HG03354 (cell line): ENCODE data around the gene NPM3.
A peak's percentile ranks its signal among the peaks of the same experiment; 100 is the strongest.

ENCODE experiments used
- ATAC-seq: cut with Tn5 transposase; IDR thresholded peaks from one replicate; pipeline ENCODE4 v1.9.1; 2021; ENCODE audit warnings: mild to moderate bottlenecking; ENCODE audit not compliant: unreplicated experiment, poor library complexity, severe bottlenecking

NPM3 gene

GRCh38 chr10:101782811-101783735, at the start of gene NPM3:
Gene NPM3 (minus strand): TSS chr10:101783446. CDS start chr10:101783390, 56 bp downstream.
- peak; percentile 70 for ATAC-seq

GRCh38 chr10:101832325-101832771, 49.1 kb upstream of the NPM3 start:
- no peak for ATAC-seq

- no peak for ATAC-seq
These were observed 48.0 kb upstream of the NPM3 start for GRCh38 chr10:101831169-101831811.

- peak; percentile 70 for ATAC-seq
These were observed 47.3 kb upstream of the NPM3 start for GRCh38 chr10:101830322-101831168.

- ATAC-seq = peak; percentile 18
These were observed 46.5 kb upstream of the NPM3 start for GRCh38 chr10:101829561-101830315.

DNA sequence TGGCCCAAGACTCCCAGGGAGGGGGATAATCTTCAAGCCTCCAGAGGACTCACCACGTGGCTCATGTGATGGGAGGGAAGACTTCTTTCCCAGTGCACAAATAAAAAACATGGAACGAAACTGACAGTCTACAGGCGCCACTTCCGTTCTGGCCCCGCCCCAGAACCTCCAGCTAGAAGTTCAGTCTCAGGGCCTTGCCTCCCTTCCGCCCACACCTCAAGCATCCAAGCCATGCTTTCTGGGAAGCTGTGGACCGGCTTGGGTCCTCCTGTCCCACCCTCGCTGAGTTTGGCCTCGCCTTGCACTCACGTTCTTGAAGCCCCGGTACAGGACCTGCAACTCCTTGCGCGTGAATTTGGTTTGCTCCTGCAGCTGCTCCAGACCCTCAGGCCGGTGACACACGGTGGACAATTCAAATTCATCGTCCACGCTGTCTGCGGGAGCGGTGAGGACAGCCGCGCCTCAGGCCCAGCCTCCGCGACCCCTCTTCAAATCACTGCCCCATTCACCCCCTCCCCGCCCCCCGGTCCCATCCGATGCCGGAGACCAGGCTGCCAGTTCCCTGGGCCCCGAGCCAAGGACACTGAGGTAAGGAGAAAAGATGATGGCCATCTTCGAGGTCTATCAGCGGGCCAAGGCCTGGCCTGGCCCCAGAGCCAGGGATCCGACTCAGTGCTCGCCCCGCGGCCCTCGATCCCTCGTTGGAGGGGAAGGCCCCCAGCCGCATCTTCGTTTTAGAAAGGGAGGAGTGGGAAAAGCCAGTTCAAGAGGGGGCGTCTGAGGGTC, 45.7 kb upstream of the NPM3 start:
- ATAC-seq = no peak

DNA sequence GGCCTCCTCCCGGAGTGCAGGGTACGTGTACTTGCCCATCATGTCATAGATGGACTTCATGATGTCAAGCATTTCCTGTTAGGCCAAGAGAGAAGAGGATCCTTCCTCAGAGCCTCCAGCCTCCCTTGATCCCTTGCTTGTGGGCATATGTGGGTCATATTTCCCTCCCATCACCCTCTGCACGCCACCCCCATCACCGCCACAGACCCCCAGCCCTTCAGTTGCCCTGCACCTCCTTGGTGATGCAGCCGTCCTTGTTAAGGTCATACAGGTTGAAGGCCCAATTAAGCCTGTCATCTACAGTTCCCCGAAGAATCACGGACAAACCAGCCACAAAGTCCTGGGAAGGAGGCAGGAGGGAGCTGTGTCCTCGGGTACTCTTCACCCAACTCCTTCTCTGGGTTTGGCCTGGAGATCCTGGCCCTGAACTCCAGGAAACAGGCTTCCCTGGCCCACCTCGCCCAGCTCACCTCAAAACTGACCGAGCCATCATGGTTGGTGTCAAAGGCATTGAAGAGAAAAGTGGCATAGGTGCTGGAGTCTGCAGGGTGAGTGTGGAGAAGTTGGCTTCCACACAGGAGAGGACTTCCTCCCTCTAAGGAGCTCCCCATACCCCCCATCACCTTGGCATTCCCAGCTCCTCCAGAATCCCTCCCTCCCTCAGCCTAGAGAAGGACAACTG, 44.8 kb upstream of the NPM3 start:
- no peak for ATAC-seq

DNA sequence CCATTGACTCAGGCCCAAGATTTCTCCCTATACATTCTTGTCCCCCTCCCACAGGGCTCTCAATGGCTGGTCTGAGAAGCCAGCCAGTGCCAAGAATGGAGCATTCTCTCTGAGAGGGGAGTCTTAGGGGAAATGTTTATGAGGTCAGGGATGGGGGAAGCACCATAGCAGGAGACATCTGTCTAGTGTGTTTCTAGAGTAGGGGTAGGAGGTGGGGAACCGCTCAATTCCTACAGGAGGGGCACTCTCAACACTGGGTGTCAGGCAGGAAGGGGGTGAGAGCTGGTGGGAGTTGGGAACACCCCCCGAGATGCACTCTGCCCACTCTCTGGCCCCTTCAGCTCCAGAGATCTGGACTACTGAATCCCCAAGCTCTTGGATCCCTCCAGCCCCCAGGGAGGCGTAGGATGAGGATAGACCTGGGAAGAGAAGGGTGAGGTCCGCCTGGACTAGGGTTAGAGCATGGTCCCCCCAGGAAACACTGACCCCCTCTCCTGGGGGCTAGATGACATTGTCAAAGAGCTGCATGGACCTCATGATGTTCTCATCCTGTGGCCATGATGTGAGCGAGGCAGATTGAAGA, 43.7 kb upstream of the NPM3 start:
- ATAC-seq = no peak

DNA sequence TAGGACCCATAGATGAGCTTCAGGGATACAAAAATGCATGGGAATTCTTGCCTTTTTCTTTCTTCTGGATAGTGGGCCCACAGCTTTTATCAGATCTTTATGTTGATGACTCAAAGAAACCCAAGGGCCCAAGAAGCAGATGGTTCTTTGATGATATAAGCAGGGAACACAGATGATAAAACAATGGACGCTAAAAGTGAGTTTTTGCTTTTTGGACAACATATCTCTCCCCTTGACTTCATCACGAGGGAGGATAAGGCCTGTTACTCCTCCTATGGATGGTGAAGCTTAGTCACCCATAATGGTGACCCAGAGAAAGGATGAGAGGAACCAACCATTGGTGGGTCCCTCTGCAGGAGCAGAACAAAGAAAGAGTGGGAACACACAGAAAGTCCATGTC, 41.5 kb upstream of the NPM3 start:
- ATAC-seq = no peak

DNA sequence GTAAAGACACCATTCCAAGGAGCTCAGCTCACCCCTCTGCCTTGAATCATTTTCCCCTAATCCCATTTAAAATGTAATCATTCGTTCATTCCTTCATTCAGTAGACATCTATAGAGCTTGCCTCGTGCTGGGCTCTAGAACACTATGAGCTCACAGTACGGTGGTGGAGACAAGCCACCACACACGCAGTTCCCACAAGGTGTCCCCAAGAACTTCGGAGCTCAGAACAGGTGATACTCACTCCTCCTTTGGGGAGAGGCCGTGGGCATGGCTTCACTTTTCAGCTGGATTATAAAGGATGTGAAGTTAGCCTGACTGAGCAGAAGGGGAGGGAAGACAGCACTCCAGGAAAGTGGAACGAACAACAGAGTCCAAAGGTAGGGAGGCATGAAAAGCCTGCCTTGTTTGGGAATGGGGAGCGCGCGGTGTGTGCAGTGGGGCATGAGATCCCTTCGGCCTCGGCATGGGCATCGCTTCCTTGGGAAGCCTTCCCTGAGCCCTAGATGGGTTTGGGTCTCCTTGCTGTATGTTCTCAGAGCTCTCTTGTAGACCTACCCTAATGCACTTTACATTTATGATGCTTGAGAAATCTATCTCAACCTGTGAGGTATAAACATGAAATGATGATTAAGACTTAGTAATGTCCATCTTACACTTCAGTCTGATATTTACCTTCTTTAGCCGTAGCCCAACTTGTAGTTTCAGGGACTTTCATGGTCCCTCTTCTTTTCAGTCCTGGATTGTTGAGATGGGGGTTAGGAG, 35.8 kb upstream of the NPM3 start:
- ATAC-seq = peak; percentile 19

DNA sequence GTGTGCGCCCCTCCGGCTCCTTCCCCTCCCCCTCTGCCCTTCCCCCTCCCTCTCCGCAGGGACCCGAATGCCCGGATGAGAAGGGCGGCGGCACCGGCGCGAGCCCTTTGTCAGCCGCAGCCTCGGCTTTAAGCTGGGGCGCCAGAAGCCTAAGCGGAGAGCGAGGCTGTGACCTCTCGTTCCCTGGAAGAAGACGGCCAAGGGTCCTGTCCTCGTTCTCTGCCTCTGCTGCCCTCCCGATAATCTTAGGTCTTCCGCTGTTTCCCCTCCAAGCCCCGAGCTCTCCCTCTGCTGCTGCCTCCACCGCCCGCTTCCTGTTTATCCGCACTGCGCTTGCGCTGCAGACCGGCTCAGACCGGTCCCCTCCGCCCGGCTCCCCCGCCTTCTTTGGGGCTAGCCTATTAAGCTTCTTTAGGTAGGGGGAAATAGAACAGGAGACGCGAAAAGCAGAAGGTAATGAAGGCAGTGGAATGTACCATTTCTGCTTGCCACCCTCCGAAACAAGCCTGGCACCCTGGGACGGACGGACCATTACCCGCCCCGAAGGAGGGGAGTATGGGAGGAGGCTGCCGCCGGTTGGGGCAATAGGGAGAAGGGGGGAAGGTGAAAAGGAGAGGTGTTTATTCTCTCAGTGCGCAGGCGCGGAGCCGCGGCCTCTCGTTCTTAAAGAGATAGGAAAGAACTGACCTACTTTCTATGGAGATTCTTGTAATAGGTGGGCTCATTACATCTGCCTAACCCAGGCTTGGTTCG, 35.0 kb upstream of the NPM3 start, which contains the start of gene OGA:
Gene OGA (minus strand): TSS at position 326 of the 753 bp plus-strand sequence. CDS start 422 bp downstream, outside the sequence.
- peak; percentile 84 for ATAC-seq

DNA sequence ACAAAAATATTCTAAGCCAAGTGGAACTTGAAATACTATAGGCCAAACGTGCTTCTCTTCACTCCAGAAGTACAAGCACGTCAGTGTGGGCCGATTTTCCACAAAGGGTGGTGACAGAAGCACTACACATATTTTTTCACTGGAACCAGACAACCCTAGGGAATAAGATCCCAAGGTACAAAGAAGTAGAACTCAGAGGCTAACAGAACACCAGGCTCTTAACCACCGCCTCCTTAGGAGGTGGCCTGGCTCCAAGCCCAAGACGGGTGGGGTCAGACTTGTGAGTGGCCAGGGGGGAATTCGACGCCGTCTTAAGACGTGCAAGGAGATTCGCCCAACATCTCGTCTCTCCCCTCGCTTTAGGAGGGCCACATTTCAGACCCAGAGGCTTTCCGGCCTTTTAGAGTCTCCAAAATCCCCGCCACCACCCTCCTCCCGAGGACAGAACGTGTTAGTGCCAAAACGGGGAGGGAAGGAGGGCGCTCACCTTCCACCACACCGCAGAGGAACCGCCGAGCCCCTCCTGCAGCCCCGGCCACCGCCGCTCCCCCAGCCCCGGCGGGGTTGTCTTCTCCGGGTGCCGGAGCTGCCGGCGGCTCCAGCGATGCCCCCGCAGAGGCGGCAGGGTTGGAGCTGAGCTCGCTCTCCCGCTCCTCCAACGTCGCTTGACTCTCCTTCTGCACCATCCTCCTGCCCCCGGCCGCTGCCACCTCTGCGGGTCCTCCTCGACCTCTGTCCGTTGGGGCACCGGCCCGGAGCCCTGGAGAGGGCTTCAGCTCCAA, 34.3 kb upstream of the NPM3 start:
- peak; percentile 17 for ATAC-seq

- no peak for ATAC-seq
These were observed 33.7 kb upstream of the NPM3 start for GRCh38 chr10:101816913-101817336.

DNA sequence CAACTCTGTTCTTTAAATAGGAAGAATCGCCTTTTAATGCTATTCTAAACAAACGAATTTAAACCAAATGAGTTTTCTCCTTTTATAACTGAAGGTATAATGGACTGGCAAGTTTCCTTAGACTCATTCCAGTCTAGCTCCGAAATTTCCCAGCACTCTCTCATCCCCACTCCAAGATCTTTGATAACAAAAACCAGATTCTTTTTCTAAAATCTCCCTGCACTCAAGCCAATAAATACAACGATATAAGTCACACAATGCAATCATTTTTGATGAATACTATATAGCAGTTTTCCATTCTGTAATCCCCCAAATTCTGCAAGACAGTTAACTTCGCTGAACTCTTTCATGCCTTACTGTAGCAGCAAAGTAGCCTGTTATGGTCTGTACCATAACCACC, 33.1 kb upstream of the NPM3 start:
- no peak for ATAC-seq

DNA sequence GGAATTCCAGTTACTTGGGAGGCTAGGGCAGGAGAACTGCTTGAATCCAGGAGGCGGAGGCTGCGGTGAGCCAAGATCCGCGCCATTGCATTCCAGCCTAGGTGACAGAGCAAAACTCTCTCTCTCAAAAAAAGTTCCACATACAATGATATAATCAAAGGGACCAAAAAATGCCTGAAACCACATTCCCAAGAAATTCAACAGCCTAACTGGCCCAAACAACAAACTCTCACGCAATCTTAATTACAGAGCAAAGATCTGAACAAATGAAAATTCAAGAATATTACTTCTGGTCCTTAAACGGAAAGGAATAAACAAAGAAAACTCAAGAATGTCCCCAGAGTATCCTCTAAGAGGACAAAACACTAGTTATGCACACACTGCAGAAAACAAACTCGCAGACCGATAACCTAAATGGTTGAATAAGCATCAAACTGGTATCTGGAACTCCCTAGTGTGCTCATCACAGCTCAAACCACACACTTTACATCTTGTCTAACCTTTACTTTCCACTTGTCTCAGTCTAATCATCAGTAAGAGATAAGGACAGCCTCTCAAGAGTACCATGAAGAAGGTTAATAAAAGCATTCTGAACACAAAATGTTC, 31.3 kb upstream of the NPM3 start:
- no peak for ATAC-seq
